ENCODE results near the gene TRAPPC13.

DNA sequence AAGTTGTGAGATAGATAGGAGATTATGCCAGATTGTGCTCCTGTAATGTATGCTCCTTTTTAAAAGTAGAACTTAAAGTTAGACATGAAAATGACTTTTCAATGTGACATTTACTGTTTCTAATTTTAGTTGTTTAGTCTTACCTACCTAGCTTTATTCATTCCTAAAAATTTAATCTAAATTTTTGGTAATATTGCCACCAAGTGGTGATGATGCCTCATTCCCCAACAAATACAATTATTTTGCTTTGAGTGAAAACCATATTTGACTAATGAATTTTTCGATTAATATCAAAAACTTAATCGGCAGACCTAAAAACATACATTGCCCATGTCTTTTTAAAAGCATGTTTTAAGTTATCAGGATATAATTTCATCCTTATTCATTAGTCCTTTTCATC is 36.1 kb upstream of the TRAPPC13 start:
- no peak for TF ChIP-seq TAF1 (IDR thresholded peaks at IDR 0.05; ENCODE audit: low read depth, low read length)
- TF ChIP-seq POLR2A (IDR thresholded peaks at IDR 0.05; ENCODE audit: low read depth, low read length), result no peak
